ENCODE results near the gene TXNDC16.

DNA sequence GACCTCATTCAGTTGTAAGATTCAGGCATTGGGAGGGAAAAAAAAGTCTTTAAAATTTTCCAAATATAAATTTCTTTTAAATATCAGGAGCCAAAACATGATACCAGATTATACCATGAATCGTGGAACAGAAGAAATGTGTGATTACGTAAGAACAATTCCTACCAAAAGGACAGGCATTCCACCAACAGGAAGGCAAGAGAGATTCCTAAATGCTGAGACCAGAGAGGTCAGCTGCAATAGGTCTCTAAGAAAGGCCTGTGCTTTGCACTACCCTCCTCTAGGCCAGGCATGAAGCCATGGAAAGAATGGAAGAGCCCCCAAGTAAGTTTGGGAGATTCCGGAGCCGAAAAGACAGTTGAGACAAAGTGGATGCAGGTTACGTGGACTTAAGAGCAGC, 154.5 kb downstream of the TXNDC16 start:
- TF ChIP-seq, protein P1, sequence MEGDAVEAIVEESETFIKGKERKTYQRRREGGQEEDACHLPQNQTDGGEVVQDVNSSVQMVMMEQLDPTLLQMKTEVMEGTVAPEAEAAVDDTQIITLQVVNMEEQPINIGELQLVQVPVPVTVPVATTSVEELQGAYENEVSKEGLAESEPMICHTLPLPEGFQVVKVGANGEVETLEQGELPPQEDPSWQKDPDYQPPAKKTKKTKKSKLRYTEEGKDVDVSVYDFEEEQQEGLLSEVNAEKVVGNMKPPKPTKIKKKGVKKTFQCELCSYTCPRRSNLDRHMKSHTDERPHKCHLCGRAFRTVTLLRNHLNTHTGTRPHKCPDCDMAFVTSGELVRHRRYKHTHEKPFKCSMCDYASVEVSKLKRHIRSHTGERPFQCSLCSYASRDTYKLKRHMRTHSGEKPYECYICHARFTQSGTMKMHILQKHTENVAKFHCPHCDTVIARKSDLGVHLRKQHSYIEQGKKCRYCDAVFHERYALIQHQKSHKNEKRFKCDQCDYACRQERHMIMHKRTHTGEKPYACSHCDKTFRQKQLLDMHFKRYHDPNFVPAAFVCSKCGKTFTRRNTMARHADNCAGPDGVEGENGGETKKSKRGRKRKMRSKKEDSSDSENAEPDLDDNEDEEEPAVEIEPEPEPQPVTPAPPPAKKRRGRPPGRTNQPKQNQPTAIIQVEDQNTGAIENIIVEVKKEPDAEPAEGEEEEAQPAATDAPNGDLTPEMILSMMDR (IDR thresholded peaks at IDR 0.05): no peak
- TF ChIP-seq POLR2AphosphoS5 (IDR thresholded peaks at IDR 0.05): no peak
